ENCODE results near the gene ELL. TPM values are rescaled to one million over a fixed set of nuclear protein-coding genes. Genes with fewer than 3 reads are reported as not detected.
A peak's percentile ranks its signal among the peaks of the same experiment; 100 is the strongest.

Gene ELL
- total RNA-seq, 1 experiment from 2014 or later = 22.9 TPM

DNA sequence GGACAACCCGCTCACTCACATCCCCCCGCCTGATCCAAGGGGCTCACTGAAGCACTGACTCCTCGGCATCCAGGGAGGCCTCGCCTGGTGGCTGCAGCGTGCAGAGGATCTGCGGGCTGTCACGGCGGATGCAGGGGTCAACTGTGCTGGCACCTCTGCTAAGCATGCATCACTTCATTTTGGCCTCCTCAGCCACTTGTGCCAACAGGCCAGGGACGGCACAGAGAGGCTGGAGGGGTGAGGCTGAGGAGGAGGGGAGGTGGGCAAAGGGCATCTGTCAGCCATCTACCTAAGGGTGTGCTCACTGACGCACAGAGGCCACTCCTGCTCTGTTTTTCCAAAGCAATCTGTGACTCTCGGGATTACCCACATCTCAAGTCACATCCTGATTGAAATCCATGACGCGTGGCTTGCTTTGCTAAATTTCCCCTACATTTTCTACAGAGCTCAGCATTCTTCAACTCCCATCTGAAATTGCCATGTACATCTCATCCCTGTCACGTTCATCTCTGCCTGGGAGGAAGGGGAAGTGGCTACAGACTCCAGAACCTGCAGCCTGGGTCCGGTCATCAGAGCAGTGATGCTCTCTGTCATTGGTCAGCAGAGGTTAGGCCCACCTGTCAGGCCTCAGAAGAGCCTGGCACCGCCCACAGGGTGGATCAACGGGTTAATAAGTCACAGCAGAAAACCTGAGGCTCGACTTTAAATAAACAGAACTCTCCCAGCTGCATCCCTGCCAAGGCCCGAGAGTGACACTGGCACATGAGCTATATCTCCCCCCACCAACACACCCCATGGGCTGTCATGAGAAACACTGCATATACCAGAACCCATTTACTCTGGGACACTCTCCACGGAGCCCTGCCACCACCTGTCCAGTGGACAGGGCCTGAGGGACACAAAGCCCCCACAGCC is 17.6 kb downstream of the ELL start:
- intact Hi-C loops (cut with micrococcal nuclease) = no loop called here

DNA sequence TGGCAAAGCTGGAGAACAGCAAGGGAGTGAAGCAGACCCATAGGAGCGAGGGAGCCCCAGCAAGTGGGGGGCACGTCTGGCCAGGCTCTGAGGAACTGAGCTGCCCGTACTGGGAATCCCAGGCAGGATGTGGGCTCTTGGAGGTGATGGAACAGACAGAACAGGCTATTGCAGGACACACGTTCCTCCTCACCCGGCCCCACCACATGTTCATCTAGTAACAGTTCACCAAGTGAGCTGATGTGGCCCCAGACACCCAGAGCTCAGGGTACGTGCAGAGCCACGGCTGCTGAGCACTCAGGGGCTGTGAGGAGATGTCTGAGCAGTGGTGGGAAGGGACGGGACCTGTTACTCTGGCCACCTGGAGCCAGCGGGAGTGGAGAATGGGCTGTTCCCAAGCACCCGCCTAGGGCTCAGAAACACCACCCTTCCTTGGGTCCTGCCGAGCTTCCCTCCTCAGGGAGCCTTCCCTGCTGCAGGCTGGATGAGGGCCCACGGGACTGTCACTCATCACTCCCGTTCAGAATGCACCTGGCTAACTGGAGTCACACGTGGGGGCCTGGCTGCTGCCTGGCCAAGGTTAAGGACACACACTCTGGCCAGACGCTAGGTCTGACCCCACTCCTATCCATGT is 18.4 kb downstream of the ELL start:
- no peak for ATAC-seq
- Histone ChIP-seq H3K4me3 (replicated peaks in 1 of 2; ENCODE audit: low read depth in 1 of 2, low read length in 2 of 2) (no peak overlapping the region), H3K9me2 (ENCODE audit: insufficient read depth) (no peaks in the 10 kb centered on the region), H3K36me3 (ENCODE audit: control insufficient read depth in 1 of 2, insufficient read depth in 2 of 2, low read length in 2 of 2) (no peaks in the 10 kb centered on the region), H3K4me2 (ENCODE audit: low read length) (no peak overlapping the region), H2AFZ (ENCODE audit: low read depth, low read length, poor library complexity, severe bottlenecking) (no peak overlapping the region), H3K79me2 (ENCODE audit: insufficient read depth, low read length) (peaks cover 97% of the 10 kb centered on the region), H3K27me3 (ENCODE audit: insufficient read depth, low read length) (no peaks in the 10 kb centered on the region), H3K27ac (ENCODE audit: low read depth, low read length) (no peak overlapping the region), H3K9me3 (ENCODE audit: control insufficient read depth in 1 of 2, insufficient read depth in 1 of 2, low read depth in 1 of 2, low read length in 2 of 2) (no peaks in the 10 kb centered on the region), H4K20me1 (ENCODE audit: insufficient read depth) (peaks cover 5% of the 10 kb centered on the region; the same call in 1 of the 2 replicates), H3K4me1 (ENCODE audit: control insufficient read depth in 1 of 2, insufficient read depth in 2 of 2, low read length in 2 of 2) (peaks cover 18 to 36% of the 10 kb centered on the region in 2 experiments; a peak in 3 of 4 replicates), H3K9ac (ENCODE audit: low read length) (no peak overlapping the region)
- ChIA-PET CTCF (interaction anchor here (2.6 kb wide), 1 partner anchor 15 kb away, joined by 7 read pairs; no protein-coding TSS in a partner anchor), RAD21 (ENCODE audit: low non-redundant PET in 1 of 2, low total read pairs in 2 of 2, uncharacterized antibody in 2 of 2, unreplicated experiment in 2 of 2) (no interaction called here), POLR2A (interaction anchor here (1.4 kb wide), 1 partner anchor 18 kb away, joined by 3 read pairs; the partner anchor contains the start of gene ELL)
- no peak for DNase-seq (ENCODE audit: low read depth, low spot score)
- intact Hi-C loops (cut with micrococcal nuclease) = no loop called here
- BruUV-seq (replicated peaks) = no TSS peak
- TF ChIP-seq POLR2A (IDR thresholded peaks at IDR 0.05; ENCODE audit: borderline replicate concordance, extremely low read depth, insufficient read depth, insufficient read length) (no peak), ZNF274 (IDR thresholded peaks at IDR 0.05; ENCODE audit: low read depth, low read length) (no peak)

More for the DNA sequence above, 17.6 kb downstream of the ELL start:
- Histone ChIP-seq H3K36me3 (ENCODE audit: control insufficient read depth in 1 of 2, insufficient read depth in 2 of 2, low read length in 2 of 2) (no peaks in the 10 kb centered on the region), H3K4me3 (replicated peaks in 1 of 2; ENCODE audit: low read depth in 1 of 2, low read length in 2 of 2) (no peak overlapping the region), H3K79me2 (ENCODE audit: insufficient read depth, low read length) (peaks cover 99% of the 10 kb centered on the region), H3K9ac (ENCODE audit: low read length) (no peak overlapping the region), H3K9me3 (ENCODE audit: control insufficient read depth in 1 of 2, insufficient read depth in 1 of 2, low read depth in 1 of 2, low read length in 2 of 2) (no peaks in the 10 kb centered on the region), H3K27ac (ENCODE audit: low read depth, low read length) (no peak overlapping the region), H3K4me1 (ENCODE audit: control insufficient read depth in 1 of 2, insufficient read depth in 2 of 2, low read length in 2 of 2) (peaks cover 18 to 36% of the 10 kb centered on the region in 2 experiments; a peak in 3 of 4 replicates), H3K27me3 (ENCODE audit: insufficient read depth, low read length) (no peaks in the 10 kb centered on the region), H4K20me1 (ENCODE audit: insufficient read depth) (peaks cover 7% of the 10 kb centered on the region; the same call in 1 of the 2 replicates), H3K9me2 (ENCODE audit: insufficient read depth) (no peaks in the 10 kb centered on the region), H3K4me2 (ENCODE audit: low read length) (peak overlapping the region; percentile 27; the same call in 1 of the 2 replicates), H2AFZ (ENCODE audit: low read depth, low read length, poor library complexity, severe bottlenecking) (no peak overlapping the region)
- CTCF ChIA-PET = interaction anchor here (2.6 kb wide), 1 partner anchor 15 kb away, joined by 7 read pairs; no protein-coding TSS in a partner anchor
- DNase-seq (ENCODE audit: low read depth, low spot score) = no peak
- RAD21 ChIA-PET (ENCODE audit: low non-redundant PET in 1 of 2, low total read pairs in 2 of 2, uncharacterized antibody in 2 of 2, unreplicated experiment in 2 of 2) = no interaction called here
- no TSS peak for BruUV-seq (replicated peaks)
- peak; percentile 76 for ATAC-seq
- TF ChIP-seq ATF3 (IDR thresholded peaks at IDR 0.05) = no peak
- TF ChIP-seq TCF7L2 (IDR thresholded peaks at IDR 0.05; ENCODE audit: borderline replicate concordance, extremely low read depth, insufficient read depth, insufficient read length) = no peak
- TF ChIP-seq YY1 (IDR thresholded peaks at IDR 0.05; ENCODE audit: extremely low read depth, insufficient replicate concordance, low read depth, low read length) = no peak
- no peak for TF ChIP-seq EZH2 (IDR thresholded peaks at IDR 0.05)
- TF ChIP-seq ZNF274 (IDR thresholded peaks at IDR 0.05; ENCODE audit: low read depth, low read length) = no peak
- no peak for TF ChIP-seq CEBPB (IDR thresholded peaks at IDR 0.05; ENCODE audit: low read depth)
- TF ChIP-seq JUND (IDR thresholded peaks at IDR 0.05) = no peak
- TF ChIP-seq SP1 (IDR thresholded peaks at IDR 0.05; ENCODE audit: low read depth) = no peak
- POLR2A ChIA-PET = interaction anchor here (1.4 kb wide), 1 partner anchor 17 kb away, joined by 3 read pairs; the partner anchor contains the start of gene ELL
